Fibroblast of pulmonary artery (primary cell): ENCODE results near the gene IL1A.

Experiments
- DNase-seq: peaks from one replicate; pipeline ENCODE4 v3.0.0-alpha.2; 2010; ENCODE audit warnings: low read depth
- H3K4me3 ChIP-seq: replicated peaks from 2 replicates; pipeline ENCODE4 v1.5.1; 2011; ENCODE audit warnings: low read depth, mild to moderate bottlenecking, control low read depth, low read length, moderate library complexity
- TF ChIP-seq, protein P1 (sequence below): IDR thresholded peaks from 2 replicates; pipeline ENCODE4 v1.5.1; 2011; ENCODE audit warnings: mild to moderate bottlenecking, control low read depth, low read length, inconsistent platforms; ENCODE audit errors: missing control alignments

IL1A gene

DNA sequence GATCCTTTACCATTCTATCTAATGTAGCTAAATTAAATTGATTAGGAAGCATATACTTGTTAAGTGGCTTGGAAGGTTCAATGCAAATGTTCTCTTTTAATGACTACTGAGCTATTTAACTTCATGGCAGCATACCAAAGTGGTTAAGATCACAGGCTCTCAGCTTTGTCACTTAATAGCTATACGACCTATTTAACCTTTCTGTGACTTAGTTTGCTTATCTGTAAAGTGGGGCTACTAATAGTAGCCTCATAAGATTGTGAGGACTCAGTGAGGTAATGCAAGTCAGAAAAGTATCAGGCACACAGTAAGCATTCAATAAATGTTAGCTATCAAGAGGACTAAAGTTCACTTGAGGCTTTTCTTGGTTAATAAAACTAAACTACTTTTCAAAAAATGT lies 24.1 kb downstream of the IL1A start:
- H3K4me3 ChIP-seq: no peak overlapping the region
- TF ChIP-seq, protein P1, sequence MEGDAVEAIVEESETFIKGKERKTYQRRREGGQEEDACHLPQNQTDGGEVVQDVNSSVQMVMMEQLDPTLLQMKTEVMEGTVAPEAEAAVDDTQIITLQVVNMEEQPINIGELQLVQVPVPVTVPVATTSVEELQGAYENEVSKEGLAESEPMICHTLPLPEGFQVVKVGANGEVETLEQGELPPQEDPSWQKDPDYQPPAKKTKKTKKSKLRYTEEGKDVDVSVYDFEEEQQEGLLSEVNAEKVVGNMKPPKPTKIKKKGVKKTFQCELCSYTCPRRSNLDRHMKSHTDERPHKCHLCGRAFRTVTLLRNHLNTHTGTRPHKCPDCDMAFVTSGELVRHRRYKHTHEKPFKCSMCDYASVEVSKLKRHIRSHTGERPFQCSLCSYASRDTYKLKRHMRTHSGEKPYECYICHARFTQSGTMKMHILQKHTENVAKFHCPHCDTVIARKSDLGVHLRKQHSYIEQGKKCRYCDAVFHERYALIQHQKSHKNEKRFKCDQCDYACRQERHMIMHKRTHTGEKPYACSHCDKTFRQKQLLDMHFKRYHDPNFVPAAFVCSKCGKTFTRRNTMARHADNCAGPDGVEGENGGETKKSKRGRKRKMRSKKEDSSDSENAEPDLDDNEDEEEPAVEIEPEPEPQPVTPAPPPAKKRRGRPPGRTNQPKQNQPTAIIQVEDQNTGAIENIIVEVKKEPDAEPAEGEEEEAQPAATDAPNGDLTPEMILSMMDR: no peak
- no peak for DNase-seq

DNA sequence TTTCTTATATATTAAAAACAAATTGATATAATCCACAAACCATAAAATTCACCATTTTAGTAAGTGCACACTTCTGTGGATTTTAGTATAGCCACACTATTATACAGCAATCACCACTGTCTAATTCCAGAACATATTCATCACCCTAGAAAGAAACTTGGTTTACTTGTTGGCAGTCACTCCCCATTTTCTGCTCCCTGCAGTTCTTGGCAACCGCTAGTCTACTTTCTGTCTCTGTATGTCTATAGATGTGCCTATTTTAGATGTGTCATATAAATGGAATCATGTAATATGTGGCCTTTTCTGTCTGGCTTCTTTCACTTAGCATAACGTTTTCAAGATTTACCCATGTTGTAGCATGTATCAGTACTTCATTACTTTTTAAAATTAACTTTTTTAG lies 25.6 kb downstream of the IL1A start:
- DNase-seq: no peak
- no peak overlapping the region for H3K4me3 ChIP-seq

DNA sequence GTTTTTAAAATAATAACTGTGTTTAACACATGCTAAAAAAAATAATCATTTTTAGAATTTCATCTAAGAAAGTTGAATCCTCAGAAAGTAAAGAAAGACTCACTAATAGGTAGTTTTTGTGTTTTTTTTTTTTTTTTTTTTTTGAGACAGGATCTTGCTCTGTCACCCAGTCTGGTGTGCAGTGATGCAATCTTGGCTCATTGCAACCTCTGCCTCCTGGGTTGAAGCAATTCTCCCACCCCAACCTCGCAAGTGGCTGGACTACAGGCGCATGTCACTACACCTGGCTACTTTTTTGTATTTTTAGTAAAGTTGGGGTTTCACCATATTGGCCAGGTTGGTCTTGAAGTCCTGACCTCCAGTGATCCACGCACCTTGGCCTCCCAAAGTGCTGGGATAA lies 27.0 kb downstream of the IL1A start:
- DNase-seq: peak; percentile 40
- TF ChIP-seq, protein P1: no peak
- no peak overlapping the region for H3K4me3 ChIP-seq

More for the DNA sequence above, 25.6 kb downstream of the IL1A start:
- TF ChIP-seq, protein P1: no peak

DNA sequence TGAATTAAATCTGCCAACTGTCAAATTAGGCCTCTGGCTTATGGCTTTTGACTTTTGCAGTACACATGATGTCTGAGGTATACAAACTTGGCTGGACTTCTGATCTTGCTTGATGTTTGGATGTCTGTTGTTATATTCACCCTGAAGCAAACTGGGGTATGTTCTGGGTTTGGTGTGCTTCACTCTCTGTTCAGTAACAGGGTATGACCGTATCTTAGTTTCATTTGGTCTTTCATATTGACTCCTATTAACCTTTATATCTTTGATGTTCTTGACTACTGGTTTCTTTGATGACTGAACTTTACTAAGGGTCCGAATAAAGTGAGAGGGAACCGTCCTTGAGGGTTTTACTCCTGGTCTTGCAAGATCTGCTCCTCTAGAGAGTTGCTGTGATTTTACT lies 28.1 kb downstream of the IL1A start:
- no peak overlapping the region for H3K4me3 ChIP-seq
- TF ChIP-seq, protein P1: no peak
- DNase-seq: no peak

DNA sequence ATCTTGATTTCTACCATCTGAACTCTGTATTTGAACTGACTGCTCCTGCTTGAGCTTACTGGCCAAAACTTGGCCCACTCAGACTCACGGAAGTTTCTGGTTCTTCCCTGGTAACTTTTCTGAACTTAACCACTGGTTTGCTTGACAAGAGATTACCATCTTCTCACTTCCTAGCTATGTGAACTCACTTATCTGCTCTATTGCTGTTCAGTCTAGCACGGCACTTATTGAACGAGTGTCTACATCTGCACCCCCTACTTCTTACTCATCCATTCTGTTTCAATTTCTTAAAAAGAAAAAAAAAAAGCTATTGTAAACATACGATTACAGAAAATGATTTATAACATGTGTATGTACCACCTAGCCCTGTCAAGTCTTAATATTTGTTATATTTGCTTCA lies 28.8 kb downstream of the IL1A start:
- H3K4me3 ChIP-seq: no peak overlapping the region
- TF ChIP-seq, protein P1: no peak
- DNase-seq: no peak

DNA sequence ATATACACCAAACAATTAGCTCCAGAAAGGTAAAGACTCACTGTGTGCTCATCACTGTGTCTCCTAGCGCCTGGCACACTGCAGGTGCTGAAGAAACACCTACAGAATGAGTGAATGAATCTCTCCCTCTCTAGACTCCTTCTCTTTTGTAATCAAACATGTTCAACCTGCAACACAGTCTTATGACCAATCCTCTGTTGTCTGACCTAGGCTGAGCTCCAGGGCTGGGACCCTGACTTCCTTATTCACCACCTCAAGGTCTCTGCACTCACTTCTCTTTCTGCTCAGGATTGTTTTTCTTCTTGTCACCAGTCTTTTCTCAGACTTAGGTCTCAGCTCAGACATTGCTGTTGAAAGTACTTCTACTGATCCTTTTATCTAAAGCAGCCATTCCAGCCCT lies 29.7 kb downstream of the IL1A start:
- DNase-seq: no peak
- no peak overlapping the region for H3K4me3 ChIP-seq
- TF ChIP-seq, protein P1: no peak

DNA sequence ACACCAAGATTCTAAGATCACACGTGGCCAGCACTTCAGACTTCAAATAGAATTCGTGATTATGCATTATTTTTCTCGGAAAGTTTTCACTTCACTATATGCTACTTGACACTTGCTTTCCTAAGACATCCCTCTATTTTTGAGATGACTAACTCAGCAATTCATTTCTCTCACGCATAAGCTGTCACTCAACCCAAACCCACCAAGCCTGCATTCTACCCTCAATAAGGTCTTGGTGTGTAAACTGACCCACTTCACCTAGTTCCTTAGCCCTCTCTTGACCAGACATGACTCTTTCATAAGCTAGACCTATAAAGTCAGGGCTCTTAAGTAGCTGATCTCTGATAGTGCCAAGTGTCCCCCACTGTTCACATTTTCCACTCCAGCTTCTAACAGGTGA lies 31.6 kb downstream of the IL1A start:
- H3K4me3 ChIP-seq: no peak overlapping the region
- TF ChIP-seq, protein P1: no peak
- no peak for DNase-seq
